Activated CD8-positive, alpha-beta T cell treated with anti-CD3 and anti-CD28 coated beads, Interleukin-2, amount 10 ng/mL, durations not matched to agents 7 days and 5 days (primary cell): Measurements from ENCODE around the gene NRAP. TPM values are rescaled to one million over a fixed set of nuclear protein-coding genes. Genes with fewer than 3 reads are reported as not detected.
A peak's percentile ranks its signal among the peaks of the same experiment; 100 is the strongest.

Source experiments
- ATAC-seq: fragments of 150-1000 bp; cut with Tn5 transposase; one replicate; pipeline ENCODE4 v1.10.0; 2021; ENCODE audit warnings: moderate library complexity
- CTCF ChIA-PET: fragments of 350-600 bp; sonication (Branson Sonifier 250); formaldehyde crosslinking; loops from one replicate; lab custom pipeline; 2021; ENCODE audit warnings: antibody characterized with exemption; lab: Charles Lee
- POLR2A ChIA-PET: fragments of 350-600 bp; sonication (Branson Sonifier 250); formaldehyde crosslinking; loops from one replicate; lab custom pipeline; 2021; ENCODE audit warnings: antibody characterized with exemption; lab: Charles Lee
- DNase-seq: peaks from one replicate; pipeline ENCODE4 v3.0.0-alpha.2; 2020
- H3K27ac Mint-ChIP-seq: one replicate; pipeline ENCODE4 v1.8.0; 2021; ENCODE audit warnings: mild to moderate bottlenecking, mixed read lengths
- H3K27me3 Mint-ChIP-seq: one replicate; pipeline ENCODE4 v1.8.0; 2021; ENCODE audit warnings: low read depth, mixed read lengths
- H3K36me3 Mint-ChIP-seq: one replicate; pipeline ENCODE4 v1.8.0; 2021; ENCODE audit warnings: low read depth, mixed read lengths
- H3K4me1 Mint-ChIP-seq: one replicate; pipeline ENCODE4 v1.8.0; 2021; ENCODE audit warnings: low read depth, mixed read lengths
- H3K4me3 Mint-ChIP-seq: one replicate; pipeline ENCODE4 v1.8.0; 2021; ENCODE audit warnings: mild to moderate bottlenecking, mixed read lengths
- H3K9me3 Mint-ChIP-seq: one replicate; pipeline ENCODE4 v1.8.0; 2022; ENCODE audit warnings: mixed read lengths; ENCODE audit not compliant: insufficient read depth
- total RNA-seq, 2 experiments: library from RNA; stranded (reverse); gene quantifications; one replicate each; pipeline ENCODE4 v1.2.3, GENCODE V29; 2021

The NRAP gene
- total RNA-seq, 2 experiments from 2014 or later = not detected

- peak; percentile 7 for ATAC-seq
- H3K4me3 Mint-ChIP-seq = peak overlapping the region; percentile 92
- H3K36me3 Mint-ChIP-seq = peaks cover 42% of the 10 kb centered on the region
- POLR2A ChIA-PET = interaction anchor here (0.9 to 1.6 kb wide), 3 partner anchors 15 to 279 kb away, joined by 3 to 7 read pairs (median 4); no protein-coding TSS in a partner anchor
- no peaks in the 10 kb centered on the region for H3K9me3 Mint-ChIP-seq
- peak; percentile 56 for DNase-seq
- H3K4me1 Mint-ChIP-seq = peaks cover 41% of the 10 kb centered on the region
- CTCF ChIA-PET = interaction anchor here (1.0 kb wide), 1 partner anchor 12 kb away, joined by 3 read pairs; no protein-coding TSS in a partner anchor
- peak overlapping the region; percentile 92 for H3K27ac Mint-ChIP-seq
- no peaks in the 10 kb centered on the region for H3K27me3 Mint-ChIP-seq
These were observed 18.0 kb upstream of the NRAP start for GRCh38 chr10:113681533-113682470.

GRCh38 chr10:113680190-113681111 is 16.6 kb upstream of the NRAP start:
- ChIA-PET POLR2A (interaction anchor here (1.4 to 1.6 kb wide), 2 partner anchors 14 to 404 kb away, joined by 4 to 7 read pairs; no protein-coding TSS in a partner anchor), CTCF (interaction anchor here (1.0 to 1.5 kb wide), 4 partner anchors 8 to 27 kb away, joined by 3 to 8 read pairs (median 4); no protein-coding TSS in a partner anchor)
- Mint-ChIP-seq H3K27me3 (peaks cover 2% of the 10 kb centered on the region), H3K9me3 (no peaks in the 10 kb centered on the region), H3K4me1 (peaks cover 41% of the 10 kb centered on the region), H3K36me3 (peaks cover 36% of the 10 kb centered on the region), H3K27ac (peak overlapping the region; percentile 92), H3K4me3 (peak overlapping the region; percentile 92)
- ATAC-seq (peak; percentile 31), DNase-seq (peak; percentile 49)

GRCh38 chr10:113679463-113680189 is 15.8 kb upstream of the NRAP start, which contains the start of gene CASP7:
TSS of gene CASP7 (plus strand) at chr10:113679912. CDS start at chr10:113697494, 17,582 bp downstream.
- peak; percentile 92 for DNase-seq
- Mint-ChIP-seq H3K4me1 (peaks cover 36% of the 10 kb centered on the region), H3K36me3 (peaks cover 30% of the 10 kb centered on the region), H3K4me3 (peak within 1 kb of the TSS; percentile 92), H3K9me3 (no peaks in the 10 kb centered on the region), H3K27ac (peak within 1 kb of the TSS; percentile 92), H3K27me3 (peaks cover 2% of the 10 kb centered on the region)
- CTCF ChIA-PET = interaction anchor here (0.7 to 1.5 kb wide), 9 partner anchors 8 to 424 kb away, joined by 3 to 8 read pairs (median 4); no protein-coding TSS in a partner anchor
- POLR2A ChIA-PET = interaction anchor here (0.9 to 1.6 kb wide), 4 partner anchors 9 to 405 kb away, joined by 3 to 7 read pairs (median 5); no protein-coding TSS in a partner anchor
- peak; percentile 92 for ATAC-seq

- Mint-ChIP-seq H3K9me3 (peaks cover 8% of the 10 kb centered on the region), H3K27me3 (peaks cover 11% of the 10 kb centered on the region), H3K4me3 (no peak overlapping the region), H3K4me1 (peaks cover 23% of the 10 kb centered on the region), H3K27ac (peak overlapping the region; percentile 79), H3K36me3 (peaks cover 6% of the 10 kb centered on the region)
- peak; percentile 90 for ATAC-seq
- ChIA-PET POLR2A (interaction anchor here (0.7 to 1.9 kb wide), 2 partner anchors 14 to 15 kb away, joined by 3 to 7 read pairs; no protein-coding TSS in a partner anchor), CTCF (interaction anchor here (2.0 kb wide), 1 partner anchor 12 kb away, joined by 8 read pairs; no protein-coding TSS in a partner anchor)
- peak; percentile 66 for DNase-seq
These were observed 2.9 kb upstream of the NRAP start for GRCh38 chr10:113666682-113667252.

- no peak for ATAC-seq
- Mint-ChIP-seq H3K27ac (peak overlapping the region; percentile 79), H3K9me3 (peaks cover 8% of the 10 kb centered on the region), H3K36me3 (peaks cover 6% of the 10 kb centered on the region), H3K27me3 (peaks cover 14% of the 10 kb centered on the region), H3K4me1 (peaks cover 23% of the 10 kb centered on the region), H3K4me3 (no peak overlapping the region)
- no peak for DNase-seq
- ChIA-PET CTCF (no interaction called here), POLR2A (interaction anchor here (0.7 to 1.9 kb wide), 2 partner anchors 15 to 16 kb away, joined by 3 to 7 read pairs; no protein-coding TSS in a partner anchor)
These were observed 2.0 kb upstream of the NRAP start for GRCh38 chr10:113665806-113666354.

- Mint-ChIP-seq H3K9me3 (peaks cover 4% of the 10 kb centered on the region), H3K27me3 (peaks cover 14% of the 10 kb centered on the region), H3K4me1 (peaks cover 23% of the 10 kb centered on the region), H3K36me3 (peaks cover 6% of the 10 kb centered on the region), H3K27ac (no peak overlapping the region), H3K4me3 (no peak overlapping the region)
- CTCF ChIA-PET = no interaction called here
- ATAC-seq = no peak
- POLR2A ChIA-PET = interaction anchor here (1.9 kb wide), 1 partner anchor 15 kb away, joined by 7 read pairs; no protein-coding TSS in a partner anchor
- no peak for DNase-seq
These were observed 1.5 kb upstream of the NRAP start for GRCh38 chr10:113665352-113665751.

GRCh38 chr10:113663142-113663541 is 699 bp downstream of the NRAP start:
- Mint-ChIP-seq H3K36me3 (peaks cover 2% of the 10 kb centered on the region), H3K27ac (no peak overlapping the region), H3K27me3 (peaks cover 14% of the 10 kb centered on the region), H3K9me3 (no peaks in the 10 kb centered on the region), H3K4me3 (no peak overlapping the region), H3K4me1 (peaks cover 23% of the 10 kb centered on the region)
- CTCF ChIA-PET = no interaction called here
- ATAC-seq (no peak), DNase-seq (no peak)
- POLR2A ChIA-PET = no interaction called here

GRCh38 chr10:113661332-113661731 is 2.5 kb downstream of the NRAP start:
- POLR2A ChIA-PET = no interaction called here
- Mint-ChIP-seq H3K27ac (no peak overlapping the region), H3K4me3 (no peak overlapping the region), H3K4me1 (peaks cover 7% of the 10 kb centered on the region), H3K36me3 (no peaks in the 10 kb centered on the region), H3K27me3 (peaks cover 24% of the 10 kb centered on the region), H3K9me3 (no peaks in the 10 kb centered on the region)
- DNase-seq (no peak), ATAC-seq (no peak)
- CTCF ChIA-PET = no interaction called here

- H3K4me1 Mint-ChIP-seq = no peaks in the 10 kb centered on the region
- ATAC-seq (no peak), DNase-seq (no peak)
- no peak overlapping the region for H3K4me3 Mint-ChIP-seq
- POLR2A ChIA-PET = no interaction called here
- CTCF ChIA-PET = no interaction called here
- no peaks in the 10 kb centered on the region for H3K9me3 Mint-ChIP-seq
- peaks cover 27% of the 10 kb centered on the region for H3K27me3 Mint-ChIP-seq
- H3K27ac Mint-ChIP-seq = no peak overlapping the region
- no peaks in the 10 kb centered on the region for H3K36me3 Mint-ChIP-seq
These were observed 6.3 kb downstream of the NRAP start for GRCh38 chr10:113657544-113657943.

GRCh38 chr10:113656896-113657295 is 6.9 kb downstream of the NRAP start:
- H3K27ac Mint-ChIP-seq = no peak overlapping the region
- H3K4me3 Mint-ChIP-seq = no peak overlapping the region
- H3K4me1 Mint-ChIP-seq = no peaks in the 10 kb centered on the region
- ATAC-seq (no peak), DNase-seq (no peak)
- ChIA-PET CTCF (no interaction called here), POLR2A (no interaction called here)
- no peaks in the 10 kb centered on the region for H3K36me3 Mint-ChIP-seq
- H3K27me3 Mint-ChIP-seq = peaks cover 25% of the 10 kb centered on the region
- H3K9me3 Mint-ChIP-seq = no peaks in the 10 kb centered on the region
